AG08395 (cell line): ENCODE data around the gene ZNF426.

ENCODE experiments used
- DNase-seq: peaks from one replicate; pipeline ENCODE4 v3.0.0; 2012; ENCODE audit warnings: mixed read lengths, low spot score

ZNF426 gene

GRCh38 chr19:9494096-9494495 lies 44.3 kb downstream of the ZNF426 start:
- DNase-seq, result no peak

GRCh38 chr19:9487016-9487415 lies 51.4 kb downstream of the ZNF426 start:
- no peak for DNase-seq

- DNase-seq, result no peak
Measured at GRCh38 chr19:9485140-9485539, 53.3 kb downstream of the ZNF426 start.

GRCh38 chr19:9474975-9475374 lies 63.5 kb downstream of the ZNF426 start:
- no peak for DNase-seq
